GM23338 (cell line): ENCODE results near the gene GRN. TPM values are rescaled to one million over a fixed set of nuclear protein-coding genes. Genes with fewer than 3 reads are reported as not detected.

Experiments
- CTCF ChIP-seq, 2 experiments: fragments of 200-600 bp in 1 of 2; sonication (generic) in 1 of 2; conservative IDR thresholded peaks; 2 replicates each; pipeline versions ENCODE4 v1.5.1 to v1.6.1; 2016 to 2017; ENCODE audit warnings: antibody characterized with exemption in 2 of 2, low read depth in 2 of 2, mild to moderate bottlenecking in 2 of 2, moderate library complexity in 1 of 2
- ETS1 ChIP-seq: IDR thresholded peaks from 2 replicates; pipeline ENCODE4 v1.6.1; 2016; ENCODE audit warnings: antibody characterized with exemption
- EZH2 ChIP-seq: fragments of 200-600 bp; sonication (generic); IDR thresholded peaks from one replicate; pipeline ENCODE4 v1.8.0; 2017; ENCODE audit warnings: antibody characterized with exemption, mild to moderate bottlenecking, low read depth; ENCODE audit not compliant: unreplicated experiment
- EZH2phosphoT487 ChIP-seq: fragments of 200-600 bp; sonication (generic); IDR thresholded peaks from one replicate; pipeline ENCODE4 v1.8.1; 2018; ENCODE audit warnings: antibody characterized with exemption; ENCODE audit not compliant: unreplicated experiment
- JUNB ChIP-seq: IDR thresholded peaks from one replicate; pipeline ENCODE4 v1.6.1; 2016; ENCODE audit warnings: antibody characterized with exemption; ENCODE audit not compliant: unreplicated experiment
- POLR2AphosphoS5 ChIP-seq: IDR thresholded peaks from 2 replicates; pipeline ENCODE4 v1.6.1; 2016; ENCODE audit warnings: antibody characterized with exemption, low read depth
- REST ChIP-seq: IDR thresholded peaks from one replicate; pipeline ENCODE4 v1.6.1; 2018; ENCODE audit warnings: antibody characterized with exemption; ENCODE audit not compliant: unreplicated experiment
- STAT1 ChIP-seq: IDR thresholded peaks from one replicate; pipeline ENCODE4 v1.6.1; 2016; ENCODE audit warnings: antibody characterized with exemption; ENCODE audit not compliant: unreplicated experiment
- ZNF331 ChIP-seq: fragments of 250-450 bp; sonication (Bioruptor Pico); IDR thresholded peaks from 2 replicates; pipeline ENCODE4 v1.5.0; 2020; ENCODE audit warnings: low read depth, mild to moderate bottlenecking, moderate library complexity
- polyA plus RNA-seq: library from polyadenylated mRNA; unstranded; fragments of >200 nt; fragmentation: Nextera tagmentation; extraction: Ambion mirVana; gene quantifications from 2 replicates; pipeline ENCODE4 v1.2.1, GENCODE V29; 2016
- total RNA-seq: library from RNA; depleted of rRNA; stranded (reverse); fragments of >200 nt; shearing (Covaris generic); gene quantifications from 2 replicates; pipeline ENCODE4 v1.2.3, GENCODE V29; 2014

Gene GRN
- total and polyA plus RNA-seq, 2 experiments from 2014 or later: 101 to 216 TPM

- TF ChIP-seq JUNB (no peak), EZH2phosphoT487 (no peak), ZNF331 (CRISPR knock-in tag) (no peak), STAT1 (no peak), POLR2AphosphoS5 (no peak), EZH2 (no peak), ETS1 (no peak), REST (no peak), CTCF (conservative IDR thresholded peaks at IDR 0.05; ENCODE audit: low read depth in 2 of 2) (no peak)
Observed at GRCh38 chr17:44397479-44398440, 52.7 kb downstream of the GRN start (continued).
